H1 (cell line): Measurements from ENCODE around the gene CANX. TPM values are rescaled to one million over a fixed set of nuclear protein-coding genes. Genes with fewer than 3 reads are reported as not detected.

Experiments
- CTCF ChIA-PET: fragments of 300-600 bp; sonication (Branson Sonifier 250); formaldehyde crosslinking; loops from one replicate; lab custom pipeline; 2021; ENCODE audit not compliant: partially characterized antibody; lab: Charles Lee
- POLR2A ChIA-PET: fragments of 300-600 bp; sonication (Branson Sonifier 250); formaldehyde crosslinking; loops from one replicate; lab custom pipeline; 2021; ENCODE audit warnings: inconsistent platforms; ENCODE audit not compliant: partially characterized antibody; lab: Charles Lee
- DNase-seq, 2 experiments: peaks; one replicate each; pipeline versions ENCODE4 v3.0.0 to v3.0.0-alpha.2; 2010 to 2022; ENCODE audit warnings: low spot score in 2 of 2, low read depth in 1 of 2, mixed read lengths in 1 of 2
- FAIRE-seq: peaks from 2 replicates; lab custom pipeline; 2011; peaks lifted over from hg19 to GRCh38; lab: Jason Lieb, UNC
- H2AFZ ChIP-seq: 2 replicates; pipeline ENCODE4 v1.8.1; 2012; ENCODE audit warnings: low read length, inconsistent platforms
- H2AK5ac ChIP-seq: 2 replicates; pipeline ENCODE4 v1.6.1; 2013; ENCODE audit warnings: low read depth, low read length
- H2BK120ac ChIP-seq: replicated peaks from 2 replicates; pipeline ENCODE3; 2013; ENCODE audit warnings: low read depth, low read length, inconsistent platforms
- H2BK12ac ChIP-seq: 2 replicates; pipeline ENCODE4 v1.6.1; 2013; ENCODE audit warnings: low read depth, low read length
- H2BK15ac ChIP-seq: 2 replicates; pipeline ENCODE4 v1.6.1; 2013; ENCODE audit warnings: low read length
- H2BK20ac ChIP-seq: 2 replicates; pipeline ENCODE4 v1.6.1; 2013; ENCODE audit warnings: low read length
- H2BK5ac ChIP-seq: 2 replicates; pipeline ENCODE4 v1.6.1; 2013; ENCODE audit warnings: low read depth, low read length
- H3K14ac ChIP-seq: 2 replicates; pipeline ENCODE4 v1.6.1; 2013; ENCODE audit warnings: inconsistent platforms; ENCODE audit not compliant: insufficient read length
- H3K18ac ChIP-seq: 2 replicates; pipeline ENCODE4 v1.6.1; 2013; ENCODE audit warnings: low read length; ENCODE audit errors: extremely low read depth
- H3K23ac ChIP-seq: 2 replicates; pipeline ENCODE4 v1.6.1; 2013; ENCODE audit warnings: inconsistent platforms; ENCODE audit not compliant: insufficient read length
- H3K23me2 ChIP-seq: 2 replicates; pipeline ENCODE4 v1.6.1; 2013; ENCODE audit warnings: low read depth, low read length
- H3K27ac ChIP-seq: 2 replicates; pipeline ENCODE4 v1.6.1; 2011; ENCODE audit warnings: low read depth, low read length, inconsistent platforms
- H3K27me3 ChIP-seq, 4 experiments: replicated peaks in 1 of 4; 1 replicate in 1 of 4; 2 replicates in 3 of 4; pipeline versions ENCODE4 v1.6.1 to v1.8.1; 2011 to 2013; ENCODE audit warnings: low read length in 3 of 4, mild to moderate bottlenecking in 3 of 4, inconsistent platforms in 2 of 4, mixed read lengths in 2 of 4, moderate library complexity in 1 of 4; ENCODE audit not compliant: control insufficient read depth in 3 of 4, insufficient read depth in 3 of 4; ENCODE audit errors: extremely low read depth in 1 of 4
- H3K36me3 ChIP-seq, 4 experiments: 2 replicates each; pipeline versions ENCODE4 v1.6.1 to v1.8.1; 2011 to 2013; ENCODE audit warnings: mild to moderate bottlenecking in 4 of 4, low read length in 3 of 4, moderate library complexity in 2 of 4, control low read depth in 1 of 4, inconsistent platforms in 1 of 4; ENCODE audit not compliant: insufficient read depth in 4 of 4, control insufficient read depth in 2 of 4
- H3K4ac ChIP-seq: replicated peaks from 2 replicates; pipeline ENCODE3; 2013; ENCODE audit warnings: low read length, low read depth, mixed read lengths, inconsistent platforms; ENCODE audit not compliant: insufficient read length
- H3K4me1 ChIP-seq, 4 experiments: replicated peaks in 1 of 4; 1 replicate in 1 of 4; 2 replicates in 3 of 4; pipeline versions ENCODE4 v1.6.1 to v1.8.1; 2011 to 2013; ENCODE audit warnings: low read length in 3 of 4, inconsistent platforms in 2 of 4, mixed read lengths in 1 of 4; ENCODE audit not compliant: insufficient read depth in 4 of 4, control insufficient read depth in 3 of 4
- H3K4me2 ChIP-seq, 2 experiments: 2 replicates each; pipeline versions ENCODE4 v1.6.1 to v1.8.1; 2011 to 2013; ENCODE audit warnings: low read depth in 2 of 2, low read length in 2 of 2, control low read depth in 1 of 2, inconsistent platforms in 1 of 2, mild to moderate bottlenecking in 1 of 2; ENCODE audit not compliant: insufficient read depth in 1 of 2
- H3K4me3 ChIP-seq, 4 experiments: fragments of 200-600, 300-600 bp in 1 of 4; sonication (generic), shearing (Covaris generic), sonication (Bioruptor Twin) in 1 of 4; 2 replicates each; pipeline versions ENCODE4 v1.5.1 to v1.8.1; 2011 to 2016; ENCODE audit warnings: low read length in 4 of 4, low read depth in 3 of 4, control low read depth in 2 of 4, inconsistent platforms in 2 of 4, mild to moderate bottlenecking in 2 of 4, mixed read lengths in 1 of 4, moderate library complexity in 1 of 4; ENCODE audit not compliant: insufficient read depth in 2 of 4; ENCODE audit errors: extremely low read depth in 1 of 4
- H3K56ac ChIP-seq: replicated peaks from 2 replicates; pipeline ENCODE3; 2013; ENCODE audit warnings: low read depth, mild to moderate bottlenecking, mixed read lengths, low read length, inconsistent platforms; ENCODE audit not compliant: insufficient read length
- H3K79me1 ChIP-seq: 2 replicates; pipeline ENCODE4 v1.6.1; 2013; ENCODE audit warnings: low read depth, low read length, control low read depth
- H3K79me2 ChIP-seq, 2 experiments: 2 replicates each; pipeline versions ENCODE4 v1.6.1 to v1.8.1; 2012 to 2013; ENCODE audit warnings: low read length in 2 of 2, mild to moderate bottlenecking in 2 of 2, inconsistent platforms in 1 of 2; ENCODE audit not compliant: insufficient read depth in 2 of 2, control insufficient read depth in 1 of 2
- H3K9ac ChIP-seq, 4 experiments: replicated peaks in 1 of 4; 1 replicate in 1 of 4; 2 replicates in 3 of 4; pipeline versions ENCODE4 v1.6.1 to v1.8.1; 2011 to 2013; ENCODE audit warnings: low read depth in 3 of 4, low read length in 3 of 4, control low read depth in 2 of 4, mild to moderate bottlenecking in 2 of 4, moderate library complexity in 2 of 4, inconsistent platforms in 1 of 4; ENCODE audit errors: extremely low read depth in 1 of 4
- H3K9me3 ChIP-seq, 2 experiments: 2 replicates each; pipeline versions ENCODE4 v1.6.1 to v1.8.1; 2012 to 2013; ENCODE audit warnings: mild to moderate bottlenecking in 2 of 2, moderate library complexity in 2 of 2, control low read depth in 1 of 2, inconsistent platforms in 1 of 2, low read depth in 1 of 2, low read length in 1 of 2, mixed read lengths in 1 of 2; ENCODE audit not compliant: insufficient read depth in 2 of 2
- H4K20me1 ChIP-seq, 2 experiments: replicated peaks in 1 of 2; 2 replicates each; pipeline versions ENCODE3 to v1.8.1; 2011 to 2013; ENCODE audit warnings: inconsistent platforms in 2 of 2, low read length in 2 of 2, mild to moderate bottlenecking in 1 of 2; ENCODE audit not compliant: insufficient read depth in 2 of 2, control insufficient read depth in 1 of 2
- H4K5ac ChIP-seq: 2 replicates; pipeline ENCODE4 v1.6.1; 2013; ENCODE audit warnings: low read length, low read depth, mixed read lengths, inconsistent platforms; ENCODE audit not compliant: insufficient read length
- H4K8ac ChIP-seq: 2 replicates; pipeline ENCODE4 v1.8.0; 2013; ENCODE audit warnings: mild to moderate bottlenecking, moderate library complexity, low read length, inconsistent platforms; ENCODE audit not compliant: insufficient read depth; ENCODE audit errors: extremely low read depth
- H4K91ac ChIP-seq: replicated peaks from 2 replicates; pipeline ENCODE3; 2013; ENCODE audit warnings: low read length, mixed read lengths, inconsistent platforms; ENCODE audit not compliant: insufficient read length
- EZH2 ChIP-seq: fragments of 200-600 bp; sonication (generic); IDR thresholded peaks from 2 replicates; pipeline ENCODE4 v1.7.1; 2012; ENCODE audit warnings: low read depth, mild to moderate bottlenecking, moderate library complexity, low read length, inconsistent platforms; ENCODE audit not compliant: severe bottlenecking
- GTF2F1 ChIP-seq: IDR thresholded peaks from 2 replicates; pipeline ENCODE4 v1.6.1; 2012; ENCODE audit warnings: low read depth, low read length, improper control_type of control experiment, borderline replicate concordance
- JUND ChIP-seq: IDR thresholded peaks from 2 replicates; pipeline ENCODE4 v1.6.1; 2011; ENCODE audit warnings: mild to moderate bottlenecking, improper control_type of control experiment, low read length
- NRF1 ChIP-seq: IDR thresholded peaks from 2 replicates; pipeline ENCODE4 v1.6.1; 2011; ENCODE audit warnings: mild to moderate bottlenecking, low read depth, low read length, improper control_type of control experiment
- SIX5 ChIP-seq: IDR thresholded peaks from 2 replicates; pipeline ENCODE4 v1.6.1; 2011; ENCODE audit warnings: mild to moderate bottlenecking, low read depth, low read length
- WGBS, 2 experiments: shearing (Covaris generic) in 1 of 2; methylation state at CpG; one replicate each; pipeline versions ENCODE4 v1.1.6 to v1.1.7; 2013 to 2015; ENCODE audit warnings: low lambda C conversion rate in 2 of 2, mixed read lengths in 2 of 2, inconsistent platforms in 1 of 2, low coverage in 1 of 2, missing lambda C conversion rate in 1 of 2; ENCODE audit not compliant: insufficient replicate concordance in 2 of 2, insufficient coverage in 1 of 2, insufficient read length in 1 of 2; ENCODE audit errors: extremely low coverage in 1 of 2, missing lambda C conversion rate in 1 of 2; 5-methylcytosine and 5-hydroxymethylcytosine counted together
- polyA plus RNA-seq, 7 experiments: library from polyadenylated mRNA; depleted of rRNA in 3 of 7; stranded (reverse) in 5 of 7; unstranded in 2 of 7; fragments of >200 nt in 5 of 7; fragments of 200-250 nt in 2 of 7; gene quantifications; 1 replicate in 5 of 7; 2 replicates in 1 of 7; 4 replicates in 1 of 7; pipeline versions ENCODE4 v1.2.1 to v1.2.3, GENCODE V29; 2011 to 2013; ENCODE audit warnings: missing spikeins in 2 of 7, mixed read lengths in 2 of 7
- total RNA-seq: library from RNA; stranded (reverse); fragmentation: NEBNext Ultra II Directional; extraction: Animal tissue kit (Norgen Biotek cat#: 25700); gene quantifications from 2 replicates; pipeline ENCODE4 v1.2.1, GENCODE V29; 2021

CANX gene
- total and polyA plus RNA-seq, 2 of the 8 experiments (the other 6 are each of a cell fraction or from before 2014, with no cell fraction given): 136 to 691 TPM

DNA sequence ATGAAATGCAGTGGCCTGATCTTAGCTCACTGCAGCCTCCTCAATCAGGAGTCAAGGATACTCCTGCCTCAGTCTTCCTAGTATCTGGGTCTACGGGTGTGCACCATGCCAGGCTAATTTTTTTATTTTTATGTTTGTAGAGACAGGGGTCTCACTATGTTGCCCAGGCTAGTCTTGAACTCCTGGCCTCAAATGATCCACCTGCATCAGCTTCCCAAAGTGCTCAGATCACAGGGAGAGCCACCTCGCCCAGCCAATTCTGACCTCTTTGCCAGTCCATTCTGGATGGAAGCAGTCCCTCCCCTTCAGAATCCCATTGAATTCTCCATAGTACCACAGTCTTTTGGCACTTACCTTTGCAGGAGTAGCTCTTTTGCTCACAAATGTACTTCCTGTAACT, 1.7 kb upstream of the CANX start:
- H2AK5ac ChIP-seq: no peak overlapping the region
- no peak overlapping the region for H3K4me3 ChIP-seq
- H3K9me3 ChIP-seq: no peaks in the 10 kb centered on the region
- H4K5ac ChIP-seq: no peak overlapping the region
- no peaks in the 10 kb centered on the region; the same call in 1 of the 2 replicates for H3K79me1 ChIP-seq
- H2BK12ac ChIP-seq: 0 out of 2 replicates have a peak overlapping the region, but pooled peaks have one; percentile 13
- WGBS, 2 experiments: 85% methylated on average over 2 of the region's 2 CpGs; no CpG with 5 or more reads in 1 of the 2 experiments
- no peak overlapping the region for H2BK120ac ChIP-seq
- H3K4ac ChIP-seq: no peak overlapping the region
- peaks cover 6% of the 10 kb centered on the region; the same call in 1 of the 2 replicates for H3K23me2 ChIP-seq
- H2BK5ac ChIP-seq: no peak overlapping the region
- POLR2A ChIA-PET: interaction anchor here (0.9 to 5.7 kb wide), 9 partner anchors 10 to 147 kb away, joined by 3 to 50 read pairs (median 4); partner anchors contain the start of genes CBY3, HNRNPH1, MAML1 and RUFY1
- H2BK20ac ChIP-seq: no peak overlapping the region
- TF ChIP-seq GTF2F1: no peak
- TF ChIP-seq SIX5: no peak
- TF ChIP-seq EZH2: no peak
- TF ChIP-seq JUND: no peak
- TF ChIP-seq NRF1: no peak
- peaks cover 22 to 31% of the 10 kb centered on the region in 2 experiments for H3K79me2 ChIP-seq
- no peak overlapping the region for H3K56ac ChIP-seq
- peaks cover 0 to 3% (median 0%) of the 10 kb centered on the region in 4 experiments; a peak in 2 of 8 replicates for H3K36me3 ChIP-seq
- no peak overlapping the region for H2AFZ ChIP-seq
- FAIRE-seq: no peak
- H3K14ac ChIP-seq: no peak overlapping the region
- no peak overlapping the region for H2BK15ac ChIP-seq
- peaks cover 5 to 11% of the 10 kb centered on the region in 2 experiments for H4K20me1 ChIP-seq
- H3K18ac ChIP-seq: no peak overlapping the region
- H3K4me2 ChIP-seq: peak overlapping the region in 1 of 2 experiments; percentile 85; a peak in 1 of 4 replicates
- no peak overlapping the region for H3K27ac ChIP-seq
- H3K4me1 ChIP-seq: peaks cover 0 to 9% (median 2%) of the 10 kb centered on the region in 4 experiments; a peak in 3 of 7 replicates
- H4K91ac ChIP-seq: no peak overlapping the region
- DNase-seq: no peak
- CTCF ChIA-PET: interaction anchor here (0.8 to 1.2 kb wide), 3 partner anchors 9 to 66 kb away, joined by 4 read pairs; no protein-coding TSS in a partner anchor
- H3K9ac ChIP-seq: no peak overlapping the region
- H3K23ac ChIP-seq: no peak overlapping the region
- no peaks in the 10 kb centered on the region for H3K27me3 ChIP-seq
- H4K8ac ChIP-seq: no peak overlapping the region; the same call in 1 of the 2 replicates
